Stimulated activated effector memory CD8-positive, alpha-beta T cell treated with anti-CD3 and anti-CD28 coated beads, Interleukin-12 subunit alpha, Interleukin-12 subunit beta, amount 100 ng/mL, for 72 hours (primary cell): ENCODE data around the gene COA3.
"Not testable (repeated sequence)": the region's sequence is repeated elsewhere in the genome, so short reads cannot be mapped to it uniquely, and the experiment has no call there.

Experiments
- ATAC-seq: fragments of 150-1000 bp; cut with Tn5 transposase; 2 replicates; pipeline ENCODE4 v1.10.0; 2021
- DNase-seq, 2 donors: peaks; one replicate each; pipeline ENCODE4 v3.0.0; 2021 to 2022; ENCODE audit warnings: low spot score in 2 of 2
- H3K27ac Mint-ChIP-seq: one replicate; pipeline ENCODE4 v1.8.0; 2022; ENCODE audit warnings: mild to moderate bottlenecking, mixed read lengths
- H3K36me3 Mint-ChIP-seq: one replicate; pipeline ENCODE4 v1.8.0; 2022; ENCODE audit warnings: mild to moderate bottlenecking, mixed read lengths
- H3K4me1 Mint-ChIP-seq: one replicate; pipeline ENCODE4 v1.8.0; 2022; ENCODE audit warnings: mixed read lengths
- H3K4me3 Mint-ChIP-seq: one replicate; pipeline ENCODE4 v1.8.0; 2022; ENCODE audit warnings: mild to moderate bottlenecking, mixed read lengths
- H3K9me3 Mint-ChIP-seq: one replicate; pipeline ENCODE4 v1.8.0; 2022; ENCODE audit warnings: mixed read lengths

COA3 gene

GRCh38 chr17:42779936-42780850 lies 18.3 kb downstream of the COA3 start, which contains the start of gene WNK4:
Gene WNK4, plus strand, starts transcription at chr17:42780610. Its CDS starts 89 bp downstream, at chr17:42780699.
- ATAC-seq: no peak

DNA sequence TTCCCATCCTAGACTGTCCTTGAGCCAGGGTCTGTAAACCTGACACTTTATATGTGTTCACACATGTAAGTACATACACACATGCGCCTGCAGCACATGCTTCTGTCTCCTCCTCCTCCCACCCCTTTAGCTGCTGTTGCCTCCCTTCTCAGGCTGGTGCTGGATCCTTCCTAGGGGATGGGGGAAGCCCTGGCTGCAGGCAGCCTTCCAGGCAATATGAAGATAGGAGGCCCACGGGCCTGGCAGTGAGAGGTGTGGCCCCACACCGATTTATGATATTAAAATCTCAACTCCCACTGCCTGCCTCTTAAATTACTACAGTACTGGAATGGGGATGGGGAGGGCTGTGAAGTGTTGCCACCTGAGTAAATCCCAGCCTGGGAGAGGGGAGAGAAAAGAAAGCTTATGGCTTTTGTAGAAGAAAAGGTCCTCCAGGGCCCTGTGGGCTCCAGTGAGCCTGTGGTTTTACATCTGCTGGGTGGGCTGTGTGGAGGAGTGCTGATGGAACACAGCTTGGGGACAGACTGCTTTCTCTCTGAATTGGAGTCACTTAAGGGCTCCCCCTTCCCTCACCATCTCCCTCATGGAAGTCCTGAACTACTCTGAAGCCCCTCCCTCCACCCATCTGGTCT lies 19.1 kb downstream of the COA3 start:
- H3K9me3 Mint-ChIP-seq: no peaks in the 10 kb centered on the region
- DNase-seq: no peak
- H3K36me3 Mint-ChIP-seq: peaks cover 51% of the 10 kb centered on the region
- H3K27ac Mint-ChIP-seq: no peak overlapping the region
- no peak overlapping the region for H3K4me3 Mint-ChIP-seq
- ATAC-seq: no peak
- H3K4me1 Mint-ChIP-seq: peaks cover 29% of the 10 kb centered on the region

More at GRCh38 chr17:42779936-42780850, 18.3 kb downstream of the COA3 start, which contains the start of gene WNK4:
- Mint-ChIP-seq H3K4me3 (no peak within 1 kb of the TSS), H3K4me1 (peaks cover 34% of the 10 kb centered on the region), H3K36me3 (peaks cover 43% of the 10 kb centered on the region), H3K9me3 (no peaks in the 10 kb centered on the region), H3K27ac (no peak within 1 kb of the TSS)
- DNase-seq: no peak

DNA sequence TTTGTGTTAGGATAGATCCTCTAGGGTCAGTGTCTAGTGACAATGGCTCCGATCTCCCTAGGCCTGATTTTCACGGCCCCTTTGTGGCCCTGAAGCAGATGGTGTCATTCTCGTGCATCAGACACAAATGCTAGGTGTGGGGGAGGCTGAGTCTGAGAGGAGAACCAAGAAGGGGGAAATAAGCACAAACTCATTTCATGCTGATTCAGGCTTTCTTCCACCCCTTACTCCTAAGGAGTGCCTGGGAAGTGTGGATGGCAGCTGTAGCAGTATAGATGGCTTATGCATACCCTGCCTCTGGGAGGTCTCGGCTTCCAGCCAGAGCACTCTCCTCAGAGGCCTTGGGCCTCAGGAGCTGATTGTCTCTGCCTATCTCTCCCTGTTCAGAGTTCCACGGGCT lies 19.9 kb downstream of the COA3 start:
- Mint-ChIP-seq H3K4me3 (no peak overlapping the region), H3K9me3 (no peaks in the 10 kb centered on the region), H3K27ac (no peak overlapping the region), H3K36me3 (peaks cover 58% of the 10 kb centered on the region), H3K4me1 (peaks cover 29% of the 10 kb centered on the region)
- no peak for ATAC-seq
- no peak for DNase-seq

- no peak for DNase-seq
- no peak for ATAC-seq
- Mint-ChIP-seq H3K27ac (no peak overlapping the region), H3K4me3 (no peak overlapping the region), H3K9me3 (no peaks in the 10 kb centered on the region), H3K4me1 (peaks cover 37% of the 10 kb centered on the region), H3K36me3 (peaks cover 58% of the 10 kb centered on the region)
These were observed 22.9 kb downstream of the COA3 start for GRCh38 chr17:42775534-42776098.

DNA sequence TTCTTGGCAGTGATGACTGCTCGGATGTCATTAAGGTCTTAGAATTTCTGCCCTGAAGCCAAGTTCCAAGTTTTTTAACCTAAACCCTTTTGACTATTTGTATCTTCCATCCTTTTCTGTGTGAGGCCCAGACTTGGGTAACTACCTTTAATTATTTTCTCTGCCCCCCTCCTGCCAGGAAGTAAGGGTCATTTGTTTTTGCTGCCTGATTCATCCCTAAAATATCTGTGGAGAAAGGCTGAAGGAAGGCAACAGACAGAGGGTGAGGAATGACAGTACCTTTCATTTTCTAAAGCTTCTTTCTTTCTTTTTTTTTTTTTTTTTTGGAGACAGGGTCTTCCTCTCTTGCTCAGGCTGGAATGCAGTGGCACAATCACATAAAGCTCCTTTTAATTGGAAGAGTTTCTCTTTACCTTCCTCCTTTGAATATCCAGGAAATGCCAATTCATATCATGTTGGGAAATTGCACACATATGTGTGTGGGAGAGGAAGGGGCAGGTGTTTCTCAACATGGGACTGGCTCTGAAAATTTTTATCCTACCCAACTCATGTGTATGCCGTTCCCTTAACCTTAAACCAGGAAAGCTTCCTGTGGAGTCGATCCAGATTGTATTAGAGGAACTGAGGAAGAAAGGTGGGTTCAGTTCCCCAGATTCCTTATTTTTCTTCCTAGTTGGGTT lies 24.3 kb downstream of the COA3 start:
- peaks cover 30% of the 10 kb centered on the region for H3K4me1 Mint-ChIP-seq
- no peak for DNase-seq
- H3K4me3 Mint-ChIP-seq: peak overlapping the region; percentile 100
- no peak for ATAC-seq
- no peaks in the 10 kb centered on the region for H3K9me3 Mint-ChIP-seq
- peak overlapping the region; percentile 99 for H3K27ac Mint-ChIP-seq
- H3K36me3 Mint-ChIP-seq: peaks cover 53% of the 10 kb centered on the region

DNA sequence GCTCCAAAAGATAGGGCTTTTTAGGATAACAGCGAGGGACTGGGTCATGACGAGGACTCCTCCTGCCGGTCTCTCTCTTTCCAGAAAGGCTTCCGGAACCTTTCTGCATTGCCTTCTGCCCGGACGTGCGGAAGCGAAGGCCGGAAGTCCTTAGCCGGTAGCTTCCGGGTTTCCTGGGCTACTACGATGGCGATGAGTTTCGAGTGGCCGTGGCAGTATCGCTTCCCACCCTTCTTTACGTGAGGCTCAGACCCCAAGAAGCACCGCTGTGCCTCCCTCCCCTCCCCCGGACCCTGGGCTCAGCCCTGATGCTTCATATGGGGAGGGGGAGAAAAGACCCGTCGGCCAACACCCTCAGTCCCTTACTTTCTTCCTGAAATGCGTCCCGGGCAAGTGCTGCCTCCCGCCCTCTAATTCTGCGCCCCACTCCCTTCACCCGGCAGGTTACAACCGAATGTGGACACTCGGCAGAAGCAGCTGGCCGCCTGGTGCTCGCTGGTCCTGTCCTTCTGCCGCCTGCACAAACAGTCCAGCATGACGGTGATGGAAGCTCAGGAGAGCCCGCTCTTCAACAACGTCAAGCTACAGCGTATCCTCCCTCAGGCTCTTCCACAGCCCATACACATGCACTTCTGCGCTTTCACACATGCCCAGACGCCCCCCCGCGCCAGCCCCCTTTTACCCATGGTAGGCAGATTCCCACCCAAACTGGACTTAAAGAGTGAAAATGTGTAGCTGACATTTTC lies 25.0 kb downstream of the COA3 start, which contains the start of gene VPS25:
Gene VPS25 (plus strand): TSS at position 160 of the 746 bp plus-strand sequence. CDS start 27 bp downstream, at position 187.
- peak within 1 kb of the TSS; percentile 99 for H3K27ac Mint-ChIP-seq
- H3K4me3 Mint-ChIP-seq: peak within 1 kb of the TSS; percentile 100
- ATAC-seq (peak; percentile 95), DNase-seq (peak; percentile 62 to 86)
- no peaks in the 10 kb centered on the region for H3K9me3 Mint-ChIP-seq
- H3K36me3 Mint-ChIP-seq: peaks cover 47% of the 10 kb centered on the region
- peaks cover 27% of the 10 kb centered on the region for H3K4me1 Mint-ChIP-seq

GRCh38 chr17:42772945-42773289 lies 25.6 kb downstream of the COA3 start:
- H3K36me3 Mint-ChIP-seq: peaks cover 42% of the 10 kb centered on the region
- H3K9me3 Mint-ChIP-seq: no peaks in the 10 kb centered on the region
- peak overlapping the region; percentile 100 for H3K4me3 Mint-ChIP-seq
- DNase-seq (no peak), ATAC-seq (no peak)
- peak overlapping the region; percentile 99 for H3K27ac Mint-ChIP-seq
- peaks cover 27% of the 10 kb centered on the region for H3K4me1 Mint-ChIP-seq

DNA sequence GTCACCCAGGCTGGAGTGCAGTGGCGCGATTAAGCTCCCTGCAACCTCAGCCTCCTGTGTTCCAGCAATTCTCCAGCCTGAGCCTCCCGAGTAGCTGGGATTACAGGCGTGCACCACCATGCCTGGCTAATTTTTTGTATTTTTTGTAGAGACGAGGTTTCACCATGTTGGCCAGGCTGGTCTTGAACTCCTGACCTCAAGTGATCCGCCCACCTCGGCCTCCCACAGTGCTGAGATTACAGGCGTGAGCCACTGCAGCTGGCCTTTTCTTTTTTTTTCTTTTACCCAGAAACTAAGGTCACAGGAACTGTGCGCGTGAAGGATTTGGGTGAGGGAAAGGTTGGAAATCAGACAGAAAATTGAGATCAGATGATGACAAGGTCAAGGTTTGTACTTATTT lies 28.5 kb downstream of the COA3 start:
- Mint-ChIP-seq H3K4me1 (peaks cover 27% of the 10 kb centered on the region), H3K36me3 (peaks cover 12% of the 10 kb centered on the region)
- H3K4me3 Mint-ChIP-seq, DNase-seq, ATAC-seq, H3K9me3 Mint-ChIP-seq, H3K27ac Mint-ChIP-seq: not testable (repeated sequence)

- ATAC-seq, H3K4me3 Mint-ChIP-seq, H3K36me3 Mint-ChIP-seq, H3K27ac Mint-ChIP-seq, H3K9me3 Mint-ChIP-seq, DNase-seq: not testable (repeated sequence)
- H3K4me1 Mint-ChIP-seq: peaks cover 17% of the 10 kb centered on the region
These were observed 30.5 kb downstream of the COA3 start for GRCh38 chr17:42768006-42768405.

DNA sequence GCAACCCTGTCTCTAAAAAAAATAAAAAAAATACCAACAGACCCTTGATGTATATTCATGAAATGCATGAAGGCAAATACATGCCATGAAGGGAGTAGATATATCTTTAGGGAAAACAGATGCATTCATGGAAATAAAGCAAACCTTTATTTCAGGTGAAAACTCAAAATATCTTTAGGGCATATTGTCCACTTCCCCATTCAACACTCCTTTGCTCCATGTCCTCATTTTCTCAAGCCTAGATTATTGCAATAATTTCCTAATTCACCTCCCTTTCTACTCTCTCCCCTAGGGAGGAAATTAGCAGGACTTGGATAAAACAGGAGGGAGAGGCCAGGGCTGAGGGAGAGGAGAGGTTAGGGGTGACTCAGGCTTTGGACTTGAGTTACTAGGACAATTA lies 31.0 kb downstream of the COA3 start:
- ATAC-seq (no peak), DNase-seq (no peak)
- Mint-ChIP-seq H3K4me1 (peaks cover 15% of the 10 kb centered on the region), H3K9me3 (no peaks in the 10 kb centered on the region), H3K4me3 (no peak overlapping the region), H3K36me3 (no peaks in the 10 kb centered on the region), H3K27ac (no peak overlapping the region)

GRCh38 chr17:42766124-42766523 lies 32.4 kb downstream of the COA3 start:
- Mint-ChIP-seq H3K4me3 (no peak overlapping the region), H3K4me1 (peaks cover 8% of the 10 kb centered on the region), H3K27ac (no peak overlapping the region), H3K36me3 (no peaks in the 10 kb centered on the region), H3K9me3 (no peaks in the 10 kb centered on the region)
- ATAC-seq: no peak
- DNase-seq: no peak

- DNase-seq (no peak), ATAC-seq (no peak)
- Mint-ChIP-seq H3K36me3 (no peaks in the 10 kb centered on the region), H3K27ac (no peak overlapping the region), H3K4me3 (peak overlapping the region; percentile 42), H3K4me1 (peaks cover 21% of the 10 kb centered on the region), H3K9me3 (no peaks in the 10 kb centered on the region)
These were observed 36.9 kb downstream of the COA3 start for GRCh38 chr17:42761638-42762037.

DNA sequence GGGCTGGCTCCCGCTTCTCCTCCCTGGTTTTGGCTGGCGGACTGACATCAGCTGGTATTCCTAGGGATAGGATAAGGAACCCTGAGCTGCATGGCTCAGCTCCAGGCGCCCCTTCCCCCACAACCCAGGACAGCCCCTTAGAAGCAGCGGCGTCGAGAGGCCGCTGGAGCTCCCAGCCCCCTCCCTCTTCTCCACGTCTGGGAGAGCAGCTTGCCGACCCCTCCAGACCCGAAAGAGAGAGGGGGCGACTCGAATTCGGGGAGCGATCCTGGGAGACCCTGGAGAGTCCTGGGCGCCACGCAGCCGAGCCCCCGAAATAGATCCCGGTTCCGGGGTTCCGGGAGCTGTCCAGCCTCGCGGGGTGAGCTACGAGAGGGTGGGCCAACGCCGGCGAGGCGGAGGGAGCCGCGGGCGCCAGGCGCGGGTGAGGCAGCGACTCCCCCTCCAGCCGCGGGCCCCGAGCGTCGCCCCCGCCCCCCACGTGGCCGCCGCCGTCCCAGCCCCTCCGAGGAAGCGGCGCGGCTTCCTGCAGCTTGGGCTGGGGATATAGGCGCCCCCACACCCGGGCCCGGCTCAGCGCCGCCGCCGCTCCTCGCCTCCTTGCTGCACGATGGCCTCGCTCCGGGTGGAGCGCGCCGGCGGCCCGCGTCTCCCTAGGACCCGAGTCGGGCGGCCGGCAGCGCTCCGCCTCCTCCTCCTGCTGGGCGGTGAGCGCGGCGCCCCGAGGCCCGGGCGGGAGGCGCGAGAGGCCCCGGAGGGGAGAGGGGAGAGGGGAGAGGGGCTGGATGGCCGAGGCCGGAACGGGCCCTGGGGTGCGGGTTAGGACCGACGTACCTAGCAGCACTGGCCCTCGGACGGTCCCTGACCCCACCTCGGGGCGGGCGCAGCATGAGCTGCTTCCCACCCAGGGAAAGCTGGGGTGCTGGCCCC lies 37.6 kb downstream of the COA3 start, which contains the start of gene RAMP2:
Gene RAMP2 (plus strand): TSS at position 576 of the 930 bp plus-strand sequence. CDS start 35 bp downstream, at position 611.
- Mint-ChIP-seq H3K27ac (no peak within 1 kb of the TSS), H3K36me3 (no peaks in the 10 kb centered on the region), H3K4me1 (peaks cover 21% of the 10 kb centered on the region), H3K4me3 (peak within 1 kb of the TSS; percentile 42), H3K9me3 (no peaks in the 10 kb centered on the region)
- ATAC-seq (peak; percentile 52), DNase-seq (no peak)
